ENCODE results near the gene TMEM144.
"Not testable (repeated sequence)": the region's sequence is repeated elsewhere in the genome, so short reads cannot be mapped to it uniquely, and the experiment has no call there.

Gene TMEM144

DNA sequence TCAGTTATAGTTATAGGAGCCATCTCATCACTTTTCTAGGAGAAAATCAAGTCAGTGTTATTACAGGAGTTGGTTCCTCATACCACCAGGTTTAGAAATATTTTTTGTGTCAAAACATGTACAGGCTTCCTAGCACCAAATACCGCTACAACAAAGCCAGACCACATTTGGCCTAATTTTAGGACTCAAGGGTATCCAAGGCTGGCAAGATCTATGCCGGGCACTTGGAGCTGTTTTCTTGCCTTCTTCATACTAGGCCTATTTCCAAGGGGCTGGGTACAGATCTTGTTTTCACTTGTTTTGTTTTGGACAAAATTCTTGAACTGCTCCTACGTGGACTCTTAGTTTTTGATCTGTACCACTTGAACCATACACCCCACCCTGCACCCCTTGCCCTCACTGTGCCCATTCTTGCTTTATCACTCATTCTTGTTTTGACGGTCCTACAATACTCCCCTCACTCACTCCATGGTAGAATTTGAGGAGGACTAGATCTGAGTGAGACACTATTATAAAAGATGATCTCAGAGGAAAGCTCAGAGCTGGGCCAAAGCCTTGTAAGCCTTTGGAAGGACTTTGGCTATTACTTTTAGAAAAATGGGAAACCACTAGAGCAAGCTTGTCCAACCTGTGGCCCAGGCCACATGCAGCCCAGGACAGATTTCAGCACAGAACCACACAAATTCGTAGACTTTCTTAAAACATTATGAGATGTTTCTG is 17.7 kb upstream of the TMEM144 start:
- no peak for DNase-seq (ENCODE audit: low spot score)

DNA sequence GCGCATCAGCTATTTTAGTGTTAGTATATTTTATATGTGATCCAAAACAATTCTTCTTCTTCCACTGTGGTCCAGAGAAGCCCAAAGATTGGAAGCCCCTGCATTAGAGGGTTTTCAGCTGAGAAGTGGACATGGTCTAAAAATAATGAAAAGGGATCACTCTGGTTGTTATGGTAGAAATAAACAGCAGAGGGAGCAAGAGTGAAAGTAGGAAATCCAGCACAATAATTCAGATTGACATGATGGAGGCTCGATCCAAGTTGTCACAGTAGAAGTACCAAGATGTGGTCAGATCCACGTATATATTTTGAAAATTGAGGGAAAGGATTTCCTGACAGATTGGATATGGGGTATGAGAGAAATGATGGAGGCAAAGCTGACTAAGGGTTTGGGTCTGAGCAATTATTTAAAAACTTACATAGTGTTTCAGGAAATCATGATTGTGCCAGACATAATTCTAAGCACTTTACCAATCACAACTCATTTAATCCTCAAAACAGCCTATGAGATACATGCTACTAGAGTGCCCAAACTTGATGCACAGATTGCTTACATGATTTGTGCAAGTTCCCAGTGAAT is 17.0 kb upstream of the TMEM144 start:
- peak; percentile 10 for DNase-seq (ENCODE audit: low spot score)

DNA sequence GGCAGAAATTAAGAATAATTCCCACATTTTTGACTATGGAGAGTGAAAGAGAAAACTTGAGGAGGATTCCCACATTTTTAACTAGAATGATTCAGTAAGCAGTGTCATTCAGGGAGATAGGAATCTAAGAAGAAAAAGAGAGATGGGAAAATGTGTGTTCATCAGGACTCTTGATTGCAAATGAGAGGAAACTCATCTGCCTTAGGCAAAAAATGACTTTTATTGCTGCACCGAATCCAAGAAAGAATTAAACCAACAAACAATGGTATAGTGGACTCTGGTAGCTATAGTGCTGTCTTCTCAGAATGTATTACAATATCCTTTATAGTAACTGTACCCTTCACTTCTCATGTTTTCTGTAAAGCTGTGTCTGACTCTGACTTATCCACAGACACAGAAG is 15.0 kb upstream of the TMEM144 start:
- no peak for DNase-seq (ENCODE audit: low spot score)

- no peak for DNase-seq (ENCODE audit: low spot score)
These were observed 13.0 kb upstream of the TMEM144 start for GRCh38 chr4:158197194-158197776.

GRCh38 chr4:158200214-158200613 is 10.1 kb upstream of the TMEM144 start:
- no peak for DNase-seq (ENCODE audit: low spot score)

DNA sequence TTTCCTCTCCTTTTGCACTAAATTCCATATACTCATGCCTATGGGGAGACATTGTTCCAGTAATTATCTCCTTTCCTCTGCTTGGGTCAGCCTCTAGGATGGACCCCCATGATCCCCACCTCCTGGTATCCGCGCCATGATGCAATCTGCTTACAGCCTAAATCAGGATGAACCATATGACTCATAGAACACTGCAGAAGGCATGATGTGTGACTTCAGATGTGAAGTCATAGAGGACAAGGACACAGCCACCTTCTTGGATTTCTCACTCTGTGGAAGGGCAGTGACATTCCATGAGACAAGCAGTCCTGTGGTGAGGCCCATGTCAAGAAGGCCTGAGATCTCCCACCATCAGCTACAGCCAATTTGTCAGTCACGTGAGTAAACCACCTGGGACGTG is 9.0 kb upstream of the TMEM144 start:
- DNase-seq (ENCODE audit: low spot score): no peak

- DNase-seq (ENCODE audit: low spot score): no peak
These were observed 8.4 kb upstream of the TMEM144 start for GRCh38 chr4:158201876-158202275.

DNA sequence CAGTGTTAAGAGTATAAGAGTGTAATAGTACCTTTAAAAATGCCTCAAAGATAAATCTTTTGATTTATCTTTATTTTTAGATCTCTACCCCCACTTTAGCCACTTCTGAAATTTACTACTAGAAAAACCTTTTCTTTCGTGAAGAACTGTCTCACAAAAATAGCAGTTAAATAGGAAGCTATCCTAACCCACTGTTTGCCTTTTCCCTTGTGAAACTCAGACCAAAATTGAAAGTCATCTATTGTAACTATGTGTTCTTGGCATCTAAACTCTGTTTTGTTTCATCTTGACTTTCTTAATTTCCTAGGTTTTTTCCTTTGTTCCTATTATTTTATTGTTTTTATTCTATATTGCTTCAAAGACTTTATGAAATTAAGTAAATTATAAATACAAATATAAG is 7.8 kb upstream of the TMEM144 start:
- DNase-seq (ENCODE audit: low spot score): no peak

- no peak for DNase-seq (ENCODE audit: low spot score)
These were observed 6.8 kb upstream of the TMEM144 start for GRCh38 chr4:158203436-158203835.

DNA sequence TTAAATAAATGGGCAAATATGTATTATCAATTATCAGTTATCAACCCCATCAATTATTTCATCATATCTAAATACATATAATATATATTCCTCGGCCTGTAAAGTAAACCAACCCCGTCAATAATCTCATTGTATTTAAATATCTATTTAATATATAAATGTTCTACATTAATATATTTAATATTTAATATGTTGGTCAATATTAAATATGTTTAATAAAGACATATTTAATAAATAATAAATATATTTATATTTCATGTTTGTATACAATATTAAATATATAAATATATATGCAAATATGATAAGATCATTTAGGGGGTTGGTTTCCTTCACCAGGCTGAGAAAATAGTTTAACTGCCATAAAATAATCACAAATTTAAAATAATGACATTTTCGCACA is 6.4 kb upstream of the TMEM144 start:
- DNase-seq (ENCODE audit: low spot score): no peak

- DNase-seq (ENCODE audit: low spot score): no peak
These were observed 1.2 kb upstream of the TMEM144 start for GRCh38 chr4:158208963-158209640.

GRCh38 chr4:158211222-158211621 is 936 bp downstream of the TMEM144 start:
- DNase-seq (ENCODE audit: low spot score): no peak

DNA sequence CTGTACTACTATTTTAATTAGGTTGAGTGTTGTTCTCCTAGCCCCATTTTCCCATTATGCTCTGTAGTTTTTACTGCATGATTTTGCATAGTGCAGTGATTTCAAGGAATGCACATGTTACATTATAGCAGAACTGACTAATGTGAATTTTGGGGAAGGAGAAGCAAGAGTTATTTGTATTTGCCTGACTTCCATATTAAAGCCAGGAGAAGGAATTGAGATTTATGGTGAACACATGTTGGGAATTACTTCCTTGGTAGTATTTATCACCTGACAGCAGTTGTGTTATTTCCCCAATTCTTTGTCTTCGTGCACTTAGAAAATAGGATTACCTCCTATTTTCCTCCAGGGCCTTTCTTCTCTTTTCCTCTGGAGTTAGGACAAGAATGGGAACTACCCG is 3.2 kb downstream of the TMEM144 start:
- DNase-seq (ENCODE audit: low spot score): no peak

- no peak for DNase-seq (ENCODE audit: low spot score)
These were observed 4.6 kb downstream of the TMEM144 start for GRCh38 chr4:158214856-158215255.

GRCh38 chr4:158217763-158218162 is 7.5 kb downstream of the TMEM144 start:
- DNase-seq (ENCODE audit: low spot score): no peak

DNA sequence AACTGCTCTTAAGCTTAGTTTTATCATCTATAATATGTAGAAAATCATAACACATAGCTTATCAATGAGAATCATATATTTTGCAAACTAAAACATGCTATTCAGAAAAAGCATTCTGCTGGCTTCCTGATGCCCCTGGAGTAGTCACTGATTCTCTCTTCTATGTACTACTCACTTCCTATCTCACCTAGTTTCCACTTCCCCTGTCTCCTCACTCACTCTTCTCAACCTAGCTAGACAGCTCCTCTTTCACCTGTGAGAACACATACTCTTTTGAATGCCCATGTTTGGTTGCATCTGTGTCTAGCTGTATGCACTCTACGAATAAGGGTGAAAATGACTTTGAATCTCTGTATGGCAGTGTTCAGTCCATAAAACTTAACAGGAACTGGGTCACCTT is 9.3 kb downstream of the TMEM144 start:
- no peak for DNase-seq (ENCODE audit: low spot score)

DNA sequence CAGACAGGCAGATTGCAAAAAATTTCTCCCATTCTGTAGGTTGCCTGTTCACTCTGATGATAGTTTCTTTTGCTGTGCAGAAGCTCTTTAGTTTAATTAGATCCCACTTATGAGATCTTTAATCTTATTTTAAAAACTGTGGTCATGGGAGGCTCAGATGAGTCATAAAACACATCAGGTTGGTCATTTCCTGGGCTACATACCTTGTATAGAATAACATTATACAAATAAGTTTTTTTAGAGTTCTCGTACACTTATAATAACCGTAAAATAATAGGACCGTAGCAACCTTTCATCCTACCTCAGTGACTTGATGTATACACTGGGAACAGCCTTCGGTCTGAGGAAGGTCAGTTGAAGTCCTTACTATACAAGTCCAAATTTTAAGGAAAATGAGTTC is 14.0 kb downstream of the TMEM144 start:
- DNase-seq (ENCODE audit: low spot score): not testable (repeated sequence)

DNA sequence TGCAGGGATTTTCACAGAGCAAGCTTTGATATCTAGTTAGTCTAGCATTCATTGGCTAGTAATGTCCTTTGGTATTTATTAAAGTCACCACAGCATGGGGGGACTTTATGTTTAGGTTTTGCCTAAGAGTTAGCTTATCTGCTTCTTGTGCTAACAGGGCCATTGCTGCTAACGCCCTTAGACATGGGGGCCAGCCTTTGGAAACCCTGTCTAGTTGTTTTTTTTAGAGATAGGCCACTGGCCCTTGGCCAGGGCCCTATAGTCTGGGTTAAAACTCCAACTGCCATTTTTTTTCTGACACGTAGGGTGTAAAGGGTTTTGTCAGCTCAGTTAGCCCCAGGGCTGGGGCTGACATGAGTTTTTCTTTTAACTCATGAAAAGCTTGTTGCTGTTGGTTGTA is 14.7 kb downstream of the TMEM144 start:
- DNase-seq (ENCODE audit: low spot score): not testable (repeated sequence)

GRCh38 chr4:158227880-158228279 is 17.6 kb downstream of the TMEM144 start:
- not testable (repeated sequence) for DNase-seq (ENCODE audit: low spot score)

DNA sequence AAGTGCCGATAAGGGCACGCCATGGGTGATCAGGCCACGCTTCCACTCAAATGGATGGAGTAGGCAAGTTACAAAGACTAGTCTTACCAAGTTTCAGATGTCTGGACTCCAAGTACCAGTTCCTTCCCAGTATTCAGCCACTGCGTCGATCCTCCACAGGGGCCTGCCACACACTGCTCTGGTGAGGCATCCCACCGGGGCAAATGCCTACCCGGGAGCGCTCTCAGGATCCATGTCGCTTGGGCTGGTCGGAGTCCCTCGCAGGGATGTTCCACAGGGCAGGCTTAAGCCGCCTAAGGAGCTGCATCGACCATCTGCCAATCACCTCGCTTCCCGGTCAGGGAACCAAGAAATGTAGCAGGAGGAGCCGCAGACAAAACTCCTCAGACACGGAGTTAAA is 18.1 kb downstream of the TMEM144 start:
- DNase-seq (ENCODE audit: low spot score): not testable (repeated sequence)

- no peak for DNase-seq (ENCODE audit: low spot score)
These were observed 19.5 kb downstream of the TMEM144 start for GRCh38 chr4:158229768-158230167.

GRCh38 chr4:158234671-158235070 is 24.4 kb downstream of the TMEM144 start:
- no peak for DNase-seq (ENCODE audit: low spot score)
